ENCODE results near the gene IFRD2. TPM values are rescaled to one million over a fixed set of nuclear protein-coding genes. Genes with fewer than 3 reads are reported as not detected.

The IFRD2 gene
- total and polyA plus RNA-seq, 2 of the 13 experiments (the other 11 are each of a cell fraction or from before 2014, with no cell fraction given) = 32.8 to 96.1 TPM

GRCh38 chr3:50321336-50322114 lies 29.3 kb upstream of the IFRD2 start (continued):
- TF ChIP-seq PBX2 (CRISPR knock-in tag; IDR thresholded peaks at IDR 0.05) (no peak), ZNF136 (CRISPR knock-in tag; IDR thresholded peaks at IDR 0.05; ENCODE audit: low read depth) (no peak), ZNF891 (CRISPR knock-in tag; IDR thresholded peaks at IDR 0.05) (peak; percentile 7; the same call in 1 of the 2 replicates), ZNF607 (CRISPR knock-in tag; IDR thresholded peaks at IDR 0.05; ENCODE audit: borderline replicate concordance) (no peak), ZMYM2 (CRISPR knock-in tag; IDR thresholded peaks at IDR 0.05) (peak; percentile 59; the same call in 1 of the 2 replicates), ZNF543 (CRISPR knock-in tag; IDR thresholded peaks at IDR 0.05) (no peak), ZNF678 (CRISPR knock-in tag; IDR thresholded peaks at IDR 0.05) (no peak), ZNF563 (CRISPR knock-in tag; IDR thresholded peaks at IDR 0.05) (no peak; the same call in 1 of the 2 replicates), HNRNPL (IDR thresholded peaks at IDR 0.05; ENCODE audit: low read depth, low read length) (peak; percentile 87; the same call in 1 of the 2 replicates), LBX2 (CRISPR knock-in tag; IDR thresholded peaks at IDR 0.05; ENCODE audit: borderline replicate concordance) (no peak), SOX6 (IDR thresholded peaks at IDR 0.05) (no peak), SOX6 (CRISPR knock-in tag; IDR thresholded peaks at IDR 0.05) (peak; percentile 74), ZNF782 (CRISPR knock-in tag; IDR thresholded peaks at IDR 0.05; ENCODE audit: borderline replicate concordance) (no peak), ZNF460 (CRISPR knock-in tag; IDR thresholded peaks at IDR 0.05; ENCODE audit: borderline replicate concordance) (no peak; the same call in 1 of the 2 replicates), ARID5B (CRISPR knock-in tag; IDR thresholded peaks at IDR 0.05) (0 out of 2 replicates have a peak, but pooled peaks have one; percentile 13), ZNF180 (CRISPR knock-in tag; IDR thresholded peaks at IDR 0.05; ENCODE audit: borderline replicate concordance, low read depth) (no peak), SNAI1 (CRISPR knock-in tag; IDR thresholded peaks at IDR 0.05; ENCODE audit: borderline replicate concordance) (0 out of 2 replicates have a peak, but pooled peaks have one; percentile 30), NFKBIZ (CRISPR knock-in tag; IDR thresholded peaks at IDR 0.05) (peak; percentile 16; the same call in 1 of the 2 replicates), ZSCAN30 (CRISPR knock-in tag; IDR thresholded peaks at IDR 0.05) (no peak), ZZZ3 (CRISPR knock-in tag; IDR thresholded peaks at IDR 0.05; ENCODE audit: borderline replicate concordance) (no peak)
- TF ChIP-seq, protein P1, sequence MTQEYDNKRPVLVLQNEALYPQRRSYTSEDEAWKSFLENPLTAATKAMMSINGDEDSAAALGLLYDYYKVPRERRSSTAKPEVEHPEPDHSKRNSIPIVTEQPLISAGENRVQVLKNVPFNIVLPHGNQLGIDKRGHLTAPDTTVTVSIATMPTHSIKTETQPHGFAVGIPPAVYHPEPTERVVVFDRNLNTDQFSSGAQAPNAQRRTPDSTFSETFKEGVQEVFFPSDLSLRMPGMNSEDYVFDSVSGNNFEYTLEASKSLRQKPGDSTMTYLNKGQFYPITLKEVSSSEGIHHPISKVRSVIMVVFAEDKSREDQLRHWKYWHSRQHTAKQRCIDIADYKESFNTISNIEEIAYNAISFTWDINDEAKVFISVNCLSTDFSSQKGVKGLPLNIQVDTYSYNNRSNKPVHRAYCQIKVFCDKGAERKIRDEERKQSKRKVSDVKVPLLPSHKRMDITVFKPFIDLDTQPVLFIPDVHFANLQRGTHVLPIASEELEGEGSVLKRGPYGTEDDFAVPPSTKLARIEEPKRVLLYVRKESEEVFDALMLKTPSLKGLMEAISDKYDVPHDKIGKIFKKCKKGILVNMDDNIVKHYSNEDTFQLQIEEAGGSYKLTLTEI (CRISPR knock-in tag; conservative IDR thresholded peaks at IDR 0.05) = no peak
- TF ChIP-seq, protein P2, sequence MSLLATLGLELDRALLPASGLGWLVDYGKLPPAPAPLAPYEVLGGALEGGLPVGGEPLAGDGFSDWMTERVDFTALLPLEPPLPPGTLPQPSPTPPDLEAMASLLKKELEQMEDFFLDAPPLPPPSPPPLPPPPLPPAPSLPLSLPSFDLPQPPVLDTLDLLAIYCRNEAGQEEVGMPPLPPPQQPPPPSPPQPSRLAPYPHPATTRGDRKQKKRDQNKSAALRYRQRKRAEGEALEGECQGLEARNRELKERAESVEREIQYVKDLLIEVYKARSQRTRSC (CRISPR knock-in tag; IDR thresholded peaks at IDR 0.05; ENCODE audit: low read depth) = no peak

Data from HepG2 (cell line).